ENCODE measurements around the gene TPX2. TPM values are rescaled to one million over a fixed set of nuclear protein-coding genes. Genes with fewer than 3 reads are reported as not detected.

Gene TPX2
- total RNA-seq, 1 donor from 2014 or later, result 1.1 TPM

GRCh38 chr20:31831771-31832306 is 92.7 kb downstream of the TPX2 start:
- no peak for DNase-seq (ENCODE audit: low spot score)

- DNase-seq (ENCODE audit: low spot score), result no peak
These were observed 94.2 kb downstream of the TPX2 start for GRCh38 chr20:31833130-31833930.

DNA sequence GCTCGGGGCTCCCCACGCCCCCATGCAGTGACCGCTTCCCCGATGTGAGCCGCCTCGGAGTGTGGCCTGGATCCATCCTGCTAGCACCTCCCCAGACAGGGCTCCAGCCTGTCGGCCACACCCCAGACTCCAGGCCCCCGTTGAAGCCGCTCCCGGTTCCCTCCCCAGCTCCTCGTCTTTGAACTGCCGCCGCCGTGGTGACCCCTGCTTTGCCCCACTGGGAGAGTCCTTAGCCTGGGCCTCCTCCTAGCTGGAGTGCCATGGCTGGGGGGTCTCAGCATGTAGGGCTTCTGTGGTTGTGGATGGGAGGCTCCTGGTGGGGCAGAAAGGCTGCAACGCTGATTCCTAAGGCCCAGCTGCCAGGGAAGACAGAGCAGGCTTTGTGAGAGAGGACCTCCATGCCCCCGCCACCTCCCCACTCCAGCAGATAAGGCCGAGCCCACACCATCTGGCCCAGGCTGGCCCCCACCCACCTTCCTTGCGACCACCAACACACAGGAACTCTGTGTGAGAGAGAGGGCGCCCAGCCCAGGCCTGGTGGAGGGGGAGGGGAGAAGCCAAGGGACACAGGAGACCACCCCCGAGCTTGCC is 94.9 kb downstream of the TPX2 start:
- DNase-seq (ENCODE audit: low spot score), result no peak

DNA sequence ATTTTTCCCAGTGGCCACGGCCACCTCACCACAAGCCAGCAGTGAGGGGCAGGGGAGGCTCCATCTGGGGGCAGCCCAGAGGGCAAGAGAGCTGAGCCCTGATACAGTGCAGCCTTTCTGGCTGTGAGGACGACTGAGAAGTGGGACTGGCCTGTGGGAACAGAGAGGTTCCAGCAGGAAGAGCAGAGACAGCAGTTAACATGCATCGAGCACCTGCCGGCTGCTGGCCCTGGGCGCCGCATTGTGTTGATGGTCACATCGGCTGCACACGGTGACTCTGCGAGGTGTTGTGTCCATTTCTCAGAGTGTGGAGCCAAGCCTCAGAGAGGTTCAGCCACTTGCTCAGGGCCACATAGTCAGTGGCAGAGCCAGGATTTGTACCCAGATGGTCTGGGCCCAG is 96.5 kb downstream of the TPX2 start:
- DNase-seq (ENCODE audit: low spot score), result no peak

- no peak for DNase-seq (ENCODE audit: low spot score)
These were observed 97.1 kb downstream of the TPX2 start for GRCh38 chr20:31835977-31836852.

- no peak for DNase-seq (ENCODE audit: low spot score)
These were observed 97.9 kb downstream of the TPX2 start for GRCh38 chr20:31836853-31837608.

DNA sequence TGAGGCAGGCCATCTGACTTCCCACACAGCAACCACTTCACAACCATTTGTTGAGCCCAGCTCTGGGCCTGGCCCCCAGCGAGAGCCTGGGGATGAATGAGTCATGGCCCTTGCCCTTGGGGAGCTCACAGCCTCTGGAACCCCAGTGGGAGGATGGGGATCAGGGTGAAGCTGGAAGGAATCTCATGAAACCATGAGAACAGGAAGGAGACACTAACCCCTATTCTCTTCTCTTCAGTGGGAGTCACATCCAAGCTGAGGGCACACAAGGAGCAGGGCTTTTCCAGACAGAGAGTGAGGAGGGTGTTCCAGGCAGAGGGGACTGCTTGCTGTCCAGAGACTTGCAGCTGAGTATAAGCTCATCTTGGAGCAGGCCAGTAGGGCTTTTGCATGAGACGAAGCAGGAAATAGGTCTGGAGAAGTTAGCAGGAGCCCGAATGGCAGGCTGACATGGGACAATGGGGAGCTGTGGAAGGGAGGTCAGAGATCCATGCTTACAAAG is 98.9 kb downstream of the TPX2 start:
- no peak for DNase-seq (ENCODE audit: low spot score)

DNA sequence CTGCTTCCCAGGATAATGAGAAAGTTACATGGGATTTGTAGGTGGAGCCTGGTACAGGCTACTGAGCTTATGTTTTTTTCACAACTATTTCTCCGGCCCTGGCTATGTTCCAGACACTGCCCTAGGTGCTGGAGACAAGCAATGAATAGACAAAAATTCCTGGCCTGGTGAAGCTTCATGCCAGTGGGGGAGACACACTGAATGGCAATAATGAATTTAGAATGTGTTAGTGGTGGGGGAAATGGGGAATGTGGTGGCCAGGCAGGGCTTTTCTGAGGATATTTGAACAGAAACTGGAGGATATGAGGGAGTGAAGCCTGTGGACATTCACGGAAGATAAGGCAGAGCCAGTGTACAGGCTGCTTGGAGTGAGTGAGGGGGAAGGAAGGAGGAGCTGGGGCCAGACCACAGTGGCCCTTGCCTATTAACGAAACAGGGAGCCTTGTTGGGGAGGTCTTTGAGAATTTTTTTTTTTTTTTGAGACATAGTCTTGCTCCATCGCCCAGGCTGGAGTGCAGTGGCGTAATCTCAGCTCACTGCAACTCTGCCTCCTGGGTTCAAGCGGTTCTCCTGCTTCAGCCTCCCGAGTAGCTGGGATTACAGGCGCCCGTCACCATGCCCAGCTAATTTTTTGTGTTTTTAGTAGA is 99.7 kb downstream of the TPX2 start:
- DNase-seq (ENCODE audit: low spot score), result no peak

DNA sequence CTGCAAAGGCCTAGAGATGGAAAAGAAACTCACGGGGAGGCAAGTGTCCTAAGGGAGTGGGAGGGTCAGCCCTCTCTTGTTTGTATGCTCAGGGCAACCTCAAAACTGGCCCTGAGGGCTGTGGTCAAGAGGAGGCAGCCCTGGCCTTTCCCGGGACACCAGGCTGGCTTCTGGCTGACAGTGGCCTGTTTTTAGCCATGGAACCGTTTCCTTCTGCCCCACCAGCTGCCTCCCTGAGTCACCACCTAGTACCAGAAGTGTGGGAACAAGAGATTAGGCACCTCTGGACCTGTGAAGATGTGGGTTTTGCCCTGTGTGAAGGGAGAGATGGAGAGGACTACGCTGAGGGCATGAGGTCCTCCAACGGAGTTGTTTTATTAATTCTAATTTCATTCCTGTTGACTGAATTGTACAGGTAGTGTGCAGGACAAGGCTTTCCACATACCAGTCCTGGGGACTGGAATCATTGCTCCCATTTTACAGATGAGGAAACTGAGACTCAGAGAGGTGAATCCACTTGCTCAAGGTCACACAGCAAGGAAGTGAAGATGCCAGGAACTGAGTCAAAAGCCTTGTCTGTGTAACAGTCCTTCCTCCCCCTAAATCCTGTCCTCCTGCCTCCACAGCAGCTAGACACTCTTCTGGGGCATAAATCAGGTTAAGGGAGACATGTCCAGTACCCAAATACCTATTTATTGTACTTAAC is 100.8 kb downstream of the TPX2 start:
- DNase-seq (ENCODE audit: low spot score), result no peak

- no peak for DNase-seq (ENCODE audit: low spot score)
These were observed 102.1 kb downstream of the TPX2 start for GRCh38 chr20:31840906-31841816.

DNA sequence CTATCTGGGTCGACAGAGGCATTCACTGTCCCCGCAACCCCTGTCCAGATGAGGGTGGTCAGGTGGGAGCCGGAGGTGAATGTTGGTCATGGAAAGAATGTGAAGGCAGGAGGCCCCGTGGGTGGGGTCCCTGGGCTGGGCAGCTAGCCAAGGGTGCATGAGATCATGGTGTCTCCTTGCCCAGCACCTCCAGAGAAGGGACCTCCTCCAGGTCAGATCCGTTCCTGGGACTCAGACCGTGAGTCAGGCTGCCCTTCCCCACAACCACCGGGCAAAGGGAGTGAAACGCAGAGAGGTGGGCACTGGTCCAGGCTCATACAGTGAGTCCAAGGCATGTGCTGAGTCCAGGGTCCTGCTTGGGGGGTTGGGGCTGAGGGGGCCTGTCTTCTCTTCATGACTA is 102.8 kb downstream of the TPX2 start:
- DNase-seq (ENCODE audit: low spot score), result no peak

- no peak for DNase-seq (ENCODE audit: low spot score)
These were observed 103.5 kb downstream of the TPX2 start for GRCh38 chr20:31842471-31843157.

DNA sequence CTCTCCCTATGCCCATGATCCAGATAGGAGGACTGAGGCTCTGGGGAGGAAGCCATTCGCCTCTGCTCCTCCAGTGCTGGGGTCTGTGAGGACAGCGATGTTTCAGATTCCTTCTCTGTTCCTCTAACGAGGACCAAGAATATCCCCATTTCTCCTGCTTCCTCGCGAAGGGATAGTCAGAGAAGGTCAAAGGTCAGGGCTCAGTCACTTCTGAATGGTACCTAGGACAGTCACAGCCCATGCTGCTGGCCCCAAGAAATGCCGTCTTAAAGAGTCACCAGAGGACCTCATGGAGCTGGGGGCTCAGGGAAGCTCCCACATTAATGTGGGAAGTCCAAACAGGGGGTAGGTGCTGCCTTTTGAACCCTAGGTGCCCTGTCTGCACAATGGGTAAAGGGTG is 104.2 kb downstream of the TPX2 start:
- no peak for DNase-seq (ENCODE audit: low spot score)

GRCh38 chr20:31843881-31844280 is 104.8 kb downstream of the TPX2 start:
- no peak for DNase-seq (ENCODE audit: low spot score)

- DNase-seq (ENCODE audit: low spot score), result no peak
These were observed 105.7 kb downstream of the TPX2 start for GRCh38 chr20:31844737-31845299.

GRCh38 chr20:31845300-31845863 is 106.3 kb downstream of the TPX2 start, which contains the start of gene FOXS1:
FOXS1 (minus strand) TSS chr20:31845604; CDS start chr20:31845542, 62 bp downstream.
- no peak for DNase-seq (ENCODE audit: low spot score)

- no peak for DNase-seq (ENCODE audit: low spot score)
These were observed 107.7 kb downstream of the TPX2 start for GRCh38 chr20:31846793-31847138.

Measured in mesenteric fat pad (tissue), 1 donor.